ENCODE measurements around the gene MYMK.
A peak's percentile ranks its signal among the peaks of the same experiment; 100 is the strongest.
"Not testable (repeated sequence)": the region's sequence is repeated elsewhere in the genome, so short reads cannot be mapped to it uniquely, and the experiment has no call there.

The MYMK gene

GRCh38 chr9:133563814-133564213 lies 39.1 kb upstream of the MYMK start:
- not testable (repeated sequence) for DNase-seq; H3K36me3 Mint-ChIP-seq; ATAC-seq (replicated peaks); H3K9me3 Mint-ChIP-seq; H3K4me3 Mint-ChIP-seq
- Mint-ChIP-seq H3K4me1 (peaks cover 14 to 21% of the 10 kb centered on the region in 2 donors), H3K27ac (peak overlapping the region; percentile 88), H3K27me3 (peaks cover 25 to 38% of the 10 kb centered on the region in 2 donors)

DNA sequence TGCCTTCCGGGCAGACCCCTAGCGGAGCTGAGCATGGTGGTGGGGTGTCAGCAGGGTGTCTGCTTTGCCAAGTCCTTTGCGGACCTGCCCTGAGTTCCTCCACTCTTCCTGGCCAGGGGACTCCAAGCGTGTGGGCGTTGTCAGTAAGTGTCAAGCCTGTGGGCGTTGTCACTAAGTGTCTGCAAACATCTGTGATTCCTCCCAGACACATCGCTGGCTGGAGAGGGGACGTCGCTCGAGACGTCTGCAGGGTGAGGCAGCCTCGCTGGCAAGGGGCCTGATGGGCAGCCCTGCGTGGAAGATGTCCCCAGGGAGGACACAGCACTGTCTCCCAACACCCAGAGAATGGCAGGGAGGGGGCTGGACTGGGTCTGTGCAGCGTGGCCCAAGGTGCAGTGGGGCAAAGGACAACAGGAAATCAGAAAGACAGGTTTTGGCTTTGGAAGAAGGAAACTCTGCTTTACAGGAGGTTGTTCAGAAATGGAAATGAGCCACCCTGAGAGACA lies 38.6 kb upstream of the MYMK start:
- H3K27me3 Mint-ChIP-seq, result peaks cover 25 to 35% of the 10 kb centered on the region in 2 donors
- peak overlapping the region; percentile 88 for H3K27ac Mint-ChIP-seq
- H3K36me3 Mint-ChIP-seq, result peaks cover 0 to 6% of the 10 kb centered on the region in 2 donors
- ATAC-seq (replicated peaks) (peak in 1 of 2 donors; percentile 10), DNase-seq (no peak)
- H3K9me3 Mint-ChIP-seq, result peaks cover 0 to 3% of the 10 kb centered on the region in 2 donors
- H3K4me1 Mint-ChIP-seq, result peaks cover 19 to 23% of the 10 kb centered on the region in 2 donors
- peak overlapping the region in 1 of 2 donors; percentile 10 for H3K4me3 Mint-ChIP-seq

DNA sequence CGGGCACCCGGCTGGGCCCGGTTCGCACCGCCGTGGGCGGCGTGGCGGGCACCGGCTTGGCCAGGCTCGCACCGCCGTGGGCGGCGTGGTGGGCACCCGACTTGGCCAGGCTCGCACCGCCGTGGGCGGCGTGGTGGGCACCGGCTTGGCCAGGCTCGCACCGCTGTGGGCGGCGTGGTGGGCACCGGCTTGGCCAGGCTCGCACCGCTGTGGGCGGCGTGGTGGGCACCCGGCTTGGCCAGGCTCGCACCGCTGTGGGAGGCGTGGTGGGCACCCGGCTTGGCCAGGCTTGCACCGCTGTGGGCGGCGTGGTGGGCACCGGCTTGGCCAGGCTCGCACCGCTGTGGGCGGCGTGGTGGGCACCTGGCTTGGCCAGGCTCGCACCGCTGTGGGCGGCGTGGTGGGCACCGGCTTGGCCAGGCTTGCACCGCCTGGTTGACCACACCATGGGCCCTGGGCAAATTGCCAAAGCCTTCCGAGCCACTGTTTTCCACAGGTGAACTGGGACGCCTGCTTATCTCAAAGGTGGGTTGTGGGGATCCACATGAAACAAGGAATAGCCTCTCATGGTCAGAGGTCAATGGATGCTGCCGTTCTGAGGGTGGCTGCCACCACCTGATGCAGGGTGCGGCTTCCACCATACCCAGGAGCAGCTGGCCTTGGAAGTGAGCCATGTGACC lies 38.0 kb upstream of the MYMK start:
- Mint-ChIP-seq H3K27ac (no peak overlapping the region), H3K36me3 (peaks cover 0 to 6% of the 10 kb centered on the region in 2 donors), H3K4me1 (peaks cover 25 to 29% of the 10 kb centered on the region in 2 donors), H3K27me3 (peaks cover 19 to 32% of the 10 kb centered on the region in 2 donors), H3K4me3 (no peak overlapping the region), H3K9me3 (peaks cover 0 to 3% of the 10 kb centered on the region in 2 donors)
- ATAC-seq (replicated peaks) (no peak), DNase-seq (no peak)

GRCh38 chr9:133561976-133562554 lies 37.3 kb upstream of the MYMK start:
- Mint-ChIP-seq H3K4me3 (no peak overlapping the region), H3K36me3 (peaks cover 0 to 6% of the 10 kb centered on the region in 2 donors), H3K27me3 (peaks cover 15 to 30% of the 10 kb centered on the region in 2 donors), H3K4me1 (peaks cover 30 to 35% of the 10 kb centered on the region in 2 donors), H3K27ac (no peak overlapping the region), H3K9me3 (peaks cover 0 to 3% of the 10 kb centered on the region in 2 donors)
- no peak for ATAC-seq (replicated peaks)
- no peak for DNase-seq

DNA sequence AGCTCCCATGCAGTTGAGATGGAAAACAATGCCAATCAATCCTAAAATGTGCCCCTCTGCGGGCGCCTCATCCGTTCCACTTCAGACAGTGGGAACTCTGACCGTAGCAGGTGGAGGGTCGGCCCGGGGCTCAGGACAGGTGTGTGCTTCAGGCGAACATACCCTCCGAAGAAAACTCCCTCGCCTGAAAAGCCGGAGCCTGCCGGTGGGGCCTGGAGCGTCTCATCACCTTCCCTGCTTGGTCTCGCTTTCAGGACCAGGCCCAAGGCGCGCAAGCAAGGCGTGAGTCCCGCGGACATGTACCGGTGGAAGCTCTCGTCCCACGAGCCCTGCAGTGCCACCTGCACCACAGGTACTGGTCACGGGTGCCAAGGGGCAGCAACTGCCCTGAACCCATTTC lies 36.2 kb upstream of the MYMK start:
- H3K9me3 Mint-ChIP-seq, result peaks cover 0 to 3% of the 10 kb centered on the region in 2 donors
- ATAC-seq (replicated peaks) (no peak), DNase-seq (no peak)
- H3K27me3 Mint-ChIP-seq, result peaks cover 18 to 28% of the 10 kb centered on the region in 2 donors
- peaks cover 33 to 47% of the 10 kb centered on the region in 2 donors for H3K4me1 Mint-ChIP-seq
- no peak overlapping the region for H3K4me3 Mint-ChIP-seq
- H3K27ac Mint-ChIP-seq, result no peak overlapping the region
- peaks cover 0 to 9% of the 10 kb centered on the region in 2 donors for H3K36me3 Mint-ChIP-seq

GRCh38 chr9:133560311-133560710 lies 35.6 kb upstream of the MYMK start:
- no peak overlapping the region for H3K27ac Mint-ChIP-seq
- peaks cover 33 to 47% of the 10 kb centered on the region in 2 donors for H3K4me1 Mint-ChIP-seq
- H3K4me3 Mint-ChIP-seq, result no peak overlapping the region
- peaks cover 0 to 3% of the 10 kb centered on the region in 2 donors for H3K9me3 Mint-ChIP-seq
- H3K27me3 Mint-ChIP-seq, result peaks cover 15 to 30% of the 10 kb centered on the region in 2 donors
- H3K36me3 Mint-ChIP-seq, result peaks cover 1 to 9% of the 10 kb centered on the region in 2 donors
- no peak for DNase-seq
- ATAC-seq (replicated peaks), result no peak

DNA sequence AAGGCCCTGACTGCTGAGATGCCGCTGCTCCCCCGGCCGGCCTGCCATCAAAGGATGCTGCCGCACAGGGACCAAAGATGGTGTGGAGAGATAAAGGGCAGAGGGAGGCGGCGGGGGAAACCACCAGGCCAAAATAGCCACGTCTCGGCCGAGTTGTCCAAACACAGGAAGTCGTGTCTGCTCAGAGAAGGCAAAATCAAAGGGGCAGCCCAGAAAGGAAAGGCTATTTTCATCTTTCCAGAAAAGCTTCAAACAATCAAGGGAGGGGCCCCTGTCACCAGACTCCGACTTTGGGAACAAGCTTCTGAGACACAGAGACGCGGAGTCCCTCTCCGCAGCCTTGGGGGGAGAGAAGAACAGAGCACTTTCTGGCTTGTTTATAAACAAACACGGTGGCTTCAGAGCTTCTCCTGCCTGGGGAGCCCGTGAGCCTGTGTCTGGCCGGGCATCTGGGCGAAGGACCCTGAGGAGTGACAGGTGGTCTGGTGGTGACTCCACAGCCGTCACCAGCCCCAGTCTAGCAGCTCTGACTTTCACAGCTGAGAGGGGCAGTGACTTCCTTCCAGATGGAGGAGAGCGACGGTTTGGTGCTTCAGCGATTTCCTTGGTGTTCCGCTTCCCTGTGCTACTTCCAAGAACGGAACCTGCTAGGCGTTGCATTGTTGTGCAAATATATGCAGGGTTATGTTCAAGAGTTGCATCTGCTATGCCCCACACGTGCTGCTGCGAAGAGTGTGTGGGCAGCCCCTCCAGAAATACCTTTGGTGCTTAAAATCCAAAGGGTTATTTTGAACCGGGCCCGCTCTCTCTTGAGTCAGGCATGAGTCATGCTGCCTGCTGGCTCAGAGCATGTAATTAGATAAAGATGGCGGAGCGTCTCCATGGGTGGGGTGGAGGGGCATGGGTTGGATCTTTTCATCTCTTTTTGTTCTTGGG lies 33.7 kb upstream of the MYMK start:
- DNase-seq, result peak; percentile 80
- Mint-ChIP-seq H3K27ac (peak overlapping the region; percentile 96), H3K36me3 (peaks cover 1 to 9% of the 10 kb centered on the region in 2 donors), H3K9me3 (peaks cover 0 to 3% of the 10 kb centered on the region in 2 donors), H3K4me1 (peaks cover 32 to 45% of the 10 kb centered on the region in 2 donors), H3K27me3 (peaks cover 12 to 30% of the 10 kb centered on the region in 2 donors), H3K4me3 (peak overlapping the region; percentile 74 to 81)
- peak; percentile 81 to 85 for ATAC-seq (replicated peaks)

GRCh38 chr9:133557581-133557980 lies 32.8 kb upstream of the MYMK start:
- Mint-ChIP-seq H3K4me3 (peak overlapping the region; percentile 74 to 81), H3K4me1 (peaks cover 28 to 39% of the 10 kb centered on the region in 2 donors), H3K27me3 (peaks cover 8 to 25% of the 10 kb centered on the region in 2 donors), H3K27ac (peak overlapping the region; percentile 96), H3K9me3 (peaks cover 0 to 3% of the 10 kb centered on the region in 2 donors), H3K36me3 (peaks cover 1 to 9% of the 10 kb centered on the region in 2 donors)
- no peak for DNase-seq
- no peak for ATAC-seq (replicated peaks)

DNA sequence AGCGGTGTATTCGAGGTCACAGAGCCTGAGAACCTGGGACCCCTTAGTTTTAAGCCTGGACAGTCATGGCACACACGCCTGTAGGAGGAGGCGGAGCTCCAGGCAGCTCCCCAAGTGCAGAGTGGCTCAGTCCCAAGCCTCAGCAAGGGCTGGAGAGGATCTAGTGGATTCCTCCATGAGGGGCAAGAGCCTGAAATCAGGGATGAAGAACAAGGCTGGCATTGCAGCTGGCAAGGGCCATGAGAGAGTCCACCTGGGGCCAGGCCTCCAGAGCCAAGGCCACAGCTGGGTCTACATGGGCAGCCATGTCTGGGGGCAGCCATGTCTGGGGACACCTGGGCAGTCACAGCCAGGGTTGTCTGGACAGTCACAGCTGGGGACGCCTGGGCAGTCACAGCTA lies 31.6 kb upstream of the MYMK start:
- Mint-ChIP-seq H3K9me3 (peaks cover 0 to 3% of the 10 kb centered on the region in 2 donors), H3K4me1 (peaks cover 26 to 39% of the 10 kb centered on the region in 2 donors), H3K36me3 (peaks cover 1 to 9% of the 10 kb centered on the region in 2 donors), H3K27me3 (peaks cover 8 to 25% of the 10 kb centered on the region in 2 donors), H3K4me3 (no peak overlapping the region), H3K27ac (peak overlapping the region; percentile 67)
- DNase-seq, result no peak
- ATAC-seq (replicated peaks), result no peak

- Mint-ChIP-seq H3K27ac (no peak overlapping the region), H3K4me3 (no peak overlapping the region), H3K9me3 (peaks cover 0 to 1% of the 10 kb centered on the region in 2 donors), H3K4me1 (peaks cover 23 to 36% of the 10 kb centered on the region in 2 donors), H3K27me3 (peaks cover 13 to 29% of the 10 kb centered on the region in 2 donors), H3K36me3 (peaks cover 1 to 6% of the 10 kb centered on the region in 2 donors)
- no peak for ATAC-seq (replicated peaks)
- DNase-seq, result no peak
These were observed 30.0 kb upstream of the MYMK start for GRCh38 chr9:133554729-133555128.

DNA sequence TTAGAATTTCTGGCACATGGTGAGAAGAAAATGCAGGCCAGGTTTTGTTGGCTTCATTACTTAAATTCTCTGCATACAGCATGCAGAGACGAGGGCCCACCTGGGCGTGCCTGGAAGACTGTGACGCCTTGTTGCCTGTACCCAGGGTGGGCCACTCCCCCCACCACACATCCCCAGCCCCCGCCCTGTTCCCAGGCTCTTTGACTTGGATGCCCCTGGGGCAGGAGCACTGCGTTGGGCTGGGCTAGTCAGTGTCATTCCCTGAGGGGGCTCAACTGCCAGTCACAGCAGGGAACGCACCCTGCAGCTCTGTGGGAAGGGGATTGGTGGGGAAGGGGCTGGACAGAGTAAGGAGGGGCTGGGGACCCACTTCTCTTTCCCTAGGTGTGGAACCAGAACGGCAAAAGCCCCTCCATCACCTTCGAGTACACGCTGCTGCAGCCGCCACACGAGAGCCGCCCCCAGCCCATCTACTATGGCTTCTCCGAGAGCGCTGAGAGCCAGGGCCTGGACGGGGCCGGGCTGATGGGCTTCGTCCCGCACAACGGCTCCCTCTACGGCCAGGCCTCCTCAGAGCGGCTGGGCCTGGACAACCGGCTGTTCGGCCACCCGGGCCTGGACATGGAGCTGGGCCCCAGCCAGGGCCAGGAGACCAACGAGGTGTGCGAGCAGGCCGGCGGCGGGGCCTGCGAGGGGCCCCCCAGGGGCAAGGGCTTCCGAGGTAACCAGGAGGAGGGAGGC lies 29.4 kb upstream of the MYMK start:
- H3K27ac Mint-ChIP-seq, result no peak overlapping the region
- H3K4me1 Mint-ChIP-seq, result peaks cover 21 to 32% of the 10 kb centered on the region in 2 donors
- no peaks in the 10 kb centered on the region for H3K9me3 Mint-ChIP-seq
- DNase-seq, result no peak
- no peak for ATAC-seq (replicated peaks)
- H3K36me3 Mint-ChIP-seq, result peaks cover 1 to 3% of the 10 kb centered on the region in 2 donors
- H3K4me3 Mint-ChIP-seq, result no peak overlapping the region
- peaks cover 11 to 27% of the 10 kb centered on the region in 2 donors for H3K27me3 Mint-ChIP-seq

DNA sequence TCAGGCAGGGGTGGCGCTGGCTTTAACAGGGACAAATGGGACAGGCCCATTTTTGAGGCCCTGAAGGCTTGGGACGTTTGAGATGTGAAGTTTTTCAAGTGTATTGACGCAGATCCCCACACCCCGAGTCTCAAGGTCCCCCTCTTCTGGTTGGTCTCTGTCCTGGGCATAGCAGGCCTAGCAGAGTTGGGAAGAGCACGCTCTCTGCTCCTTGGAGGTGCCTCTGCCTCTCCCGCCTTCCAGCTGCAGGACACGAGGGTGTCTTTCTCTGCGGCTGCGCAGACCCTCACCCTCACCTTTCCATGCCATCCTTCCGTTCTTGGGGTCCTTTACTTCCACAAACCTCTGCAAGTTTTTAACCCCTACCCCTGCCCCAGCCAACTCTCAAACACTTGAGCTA lies 28.4 kb upstream of the MYMK start:
- ATAC-seq (replicated peaks), result no peak
- H3K4me1 Mint-ChIP-seq, result peaks cover 12 to 22% of the 10 kb centered on the region in 2 donors
- peaks cover 1 to 3% of the 10 kb centered on the region in 2 donors for H3K36me3 Mint-ChIP-seq
- H3K9me3 Mint-ChIP-seq, result no peaks in the 10 kb centered on the region
- no peak overlapping the region for H3K4me3 Mint-ChIP-seq
- H3K27me3 Mint-ChIP-seq, result peaks cover 11 to 31% of the 10 kb centered on the region in 2 donors
- no peak for DNase-seq
- no peak overlapping the region for H3K27ac Mint-ChIP-seq

- Mint-ChIP-seq H3K27me3 (peaks cover 14 to 33% of the 10 kb centered on the region in 2 donors), H3K4me1 (peaks cover 6 to 13% of the 10 kb centered on the region in 2 donors), H3K36me3 (peaks cover 1 to 7% of the 10 kb centered on the region in 2 donors), H3K27ac (no peak overlapping the region), H3K4me3 (no peak overlapping the region), H3K9me3 (no peaks in the 10 kb centered on the region)
- no peak for ATAC-seq (replicated peaks)
- no peak for DNase-seq
These were observed 27.5 kb upstream of the MYMK start for GRCh38 chr9:133552236-133552635.

Measured in stimulated activated naive B cell treated with anti-CD40 and anti-IgM and Interleukin-4, amounts not matched to agents 10 μg/mL and 1 μg/mL and 100 μg/mL, for 72 hours (primary cell).